GM12878 (cell line): ENCODE data around the gene STX8. TPM values are rescaled to one million over a fixed set of nuclear protein-coding genes. Genes with fewer than 3 reads are reported as not detected.

Experiments
- ATAC-seq: fragments of 200-7000 bp; cut with Tn5 transposase; 3 replicates; pipeline ENCODE4 v1.9.1; 2020; ENCODE audit warnings: mild to moderate bottlenecking, moderate library complexity
- BruUV-seq: library from RNA; stranded (reverse); fragments of 400-500 nt; replicated peaks from 2 replicates; lab custom pipeline; 2021; lab: Mats Ljungman, UMichigan
- CTCF ChIA-PET: fragments of 300-600 bp; sonication (Branson Sonifier 250); formaldehyde crosslinking; extraction: SDS; loops from one replicate; lab custom pipeline; 2021; ENCODE audit warnings: inconsistent platforms; lab: Yijun Ruan, JAX
- POLR2A ChIA-PET: fragments of 350-600 bp; formaldehyde crosslinking; extraction: SDS; loops from one replicate; lab custom pipeline; 2021; ENCODE audit warnings: inconsistent platforms; lab: Charles Lee
- RAD21 ChIA-PET: fragments of 300-600 bp; sonication (Branson Sonifier 250); formaldehyde crosslinking; loops from one replicate; lab custom pipeline; 2023; ENCODE audit warnings: antibody characterized with exemption; ENCODE audit not compliant: unreplicated experiment; lab: Charles Lee
- SMC1A ChIA-PET: fragments of 300-600 bp; sonication (Branson Sonifier 250); formaldehyde crosslinking; loops from one replicate; lab custom pipeline; 2023; ENCODE audit not compliant: unreplicated experiment, uncharacterized antibody; lab: Charles Lee
- DNase-seq: peaks from one replicate; pipeline ENCODE4 v3.0.0-alpha.2; 2011; ENCODE audit warnings: low read depth, low spot score
- FAIRE-seq: peaks from 3 replicates; lab custom pipeline; 2011; peaks lifted over from hg19 to GRCh38; lab: Jason Lieb, UNC
- H2AFZ ChIP-seq: 2 replicates; pipeline ENCODE4 v1.6.0; 2011; ENCODE audit warnings: low read depth, low read length, control low read depth; ENCODE audit not compliant: control insufficient read depth
- H3K27ac ChIP-seq: 2 replicates; pipeline ENCODE4 v1.5.1; 2011; ENCODE audit warnings: control low read depth; ENCODE audit not compliant: control insufficient read depth, insufficient read depth
- H3K27me3 ChIP-seq, 2 experiments: replicated peaks in 1 of 2; 2 replicates each; pipeline versions ENCODE4 v1.6.0 to v1.6.1; 2011; ENCODE audit warnings: low read length in 1 of 2; ENCODE audit not compliant: control insufficient read depth in 2 of 2, insufficient read depth in 2 of 2
- H3K36me3 ChIP-seq, 2 experiments: 2 replicates each; pipeline ENCODE4 v1.5.1; 2011; ENCODE audit warnings: low read length in 1 of 2; ENCODE audit not compliant: control insufficient read depth in 2 of 2, insufficient read depth in 2 of 2
- H3K4me1 ChIP-seq: 2 replicates; pipeline ENCODE4 v1.6.1; 2011; ENCODE audit warnings: mild to moderate bottlenecking, low read length, moderate library complexity, mixed read lengths; ENCODE audit not compliant: control insufficient read depth, insufficient read depth
- H3K4me2 ChIP-seq: 2 replicates; pipeline ENCODE4 v1.6.0; 2011; ENCODE audit warnings: control low read depth; ENCODE audit not compliant: control insufficient read depth, insufficient read depth
- H3K4me3 ChIP-seq: fragments of 200-600 bp; sonication (generic); 2 replicates; pipeline ENCODE4 v1.5.1; 2016
- H3K79me2 ChIP-seq: 2 replicates; pipeline ENCODE4 v1.6.0; 2011; ENCODE audit warnings: low read length; ENCODE audit not compliant: control insufficient read depth, insufficient read depth
- H3K9ac ChIP-seq: 2 replicates; pipeline ENCODE4 v1.8.0; 2011; ENCODE audit warnings: low read length, control low read depth, mixed read lengths; ENCODE audit not compliant: control insufficient read depth, insufficient read depth
- H3K9me3 ChIP-seq: replicated peaks from 3 replicates; pipeline ENCODE4 v1.5.1; 2011; ENCODE audit warnings: mild to moderate bottlenecking, low read length; ENCODE audit not compliant: control insufficient read depth, insufficient read depth
- H4K20me1 ChIP-seq: 2 replicates; pipeline ENCODE4 v1.6.0; 2011; ENCODE audit not compliant: control insufficient read depth, insufficient read depth
- ATF2 ChIP-seq: IDR thresholded peaks from 2 replicates; pipeline ENCODE4 v1.6.1; 2012; ENCODE audit warnings: low read length, inconsistent platforms
- BMI1 ChIP-seq: fragments of 450-650 bp; IDR thresholded peaks from 2 replicates; pipeline ENCODE4 v1.6.1; 2016; ENCODE audit warnings: mild to moderate bottlenecking, moderate library complexity, borderline replicate concordance
- BRCA1 ChIP-seq: IDR thresholded peaks from 2 replicates; pipeline ENCODE4 v1.6.1; 2011; ENCODE audit warnings: low read depth, low read length, improper control_type of control experiment
- CREB1 ChIP-seq: IDR thresholded peaks from 2 replicates; pipeline ENCODE4 v1.6.1; 2012; ENCODE audit warnings: low read depth, mild to moderate bottlenecking, inconsistent platforms
- ELK1 ChIP-seq: IDR thresholded peaks from 2 replicates; pipeline ENCODE4 v1.6.1; 2012; ENCODE audit warnings: low read depth, low read length, improper control_type of control experiment
- EP300 ChIP-seq, 2 experiments: fragments of 150-350 bp in 1 of 2; IDR thresholded peaks; 2 replicates each; pipeline ENCODE4 v1.6.1; 2011 to 2012; ENCODE audit warnings: low read depth in 2 of 2, low read length in 2 of 2, borderline replicate concordance in 1 of 2, improper control_type of control experiment in 1 of 2, inconsistent platforms in 1 of 2; ENCODE audit not compliant: control insufficient read depth in 1 of 2
- KLF5 ChIP-seq: fragments of 450-650 bp; IDR thresholded peaks from 2 replicates; pipeline ENCODE4 v1.6.1; 2014; ENCODE audit warnings: mild to moderate bottlenecking; ENCODE audit not compliant: partially characterized antibody
- PBX3 ChIP-seq: IDR thresholded peaks from 2 replicates; pipeline ENCODE4 v1.6.1; 2011; ENCODE audit warnings: mild to moderate bottlenecking, low read depth, low read length, moderate library complexity; ENCODE audit not compliant: insufficient replicate concordance
- RUNX3 ChIP-seq: IDR thresholded peaks from 2 replicates; pipeline ENCODE4 v1.6.1; 2012; ENCODE audit warnings: low read length, inconsistent platforms
- SIX5 ChIP-seq: IDR thresholded peaks from 2 replicates; pipeline ENCODE4 v1.6.1; 2011; ENCODE audit warnings: mild to moderate bottlenecking, low read depth, low read length, moderate library complexity; ENCODE audit not compliant: severe bottlenecking
- SREBF2 ChIP-seq: IDR thresholded peaks from 2 replicates; pipeline ENCODE4 v1.6.1; 2012; ENCODE audit warnings: mild to moderate bottlenecking, low read length
- SUPT20H ChIP-seq: IDR thresholded peaks from 2 replicates; pipeline ENCODE4 v1.6.1; 2011; ENCODE audit warnings: low read depth, mild to moderate bottlenecking, low read length, moderate library complexity, borderline replicate concordance; ENCODE audit not compliant: control insufficient read depth
- YY1 ChIP-seq: IDR thresholded peaks from 2 replicates; pipeline ENCODE4 v1.6.1; 2011; ENCODE audit warnings: low read depth, mild to moderate bottlenecking, low read length
- ZBTB4 ChIP-seq: fragments of 450-650 bp; formaldehyde crosslinking; IDR thresholded peaks from 2 replicates; pipeline ENCODE4 v1.4.0; 2022; ENCODE audit warnings: mild to moderate bottlenecking, moderate library complexity
- ZSCAN29 ChIP-seq: fragments of 450-650 bp; IDR thresholded peaks from 2 replicates; pipeline ENCODE4 v1.6.1; 2017; ENCODE audit warnings: mild to moderate bottlenecking, moderate library complexity
- ZZZ3 ChIP-seq: IDR thresholded peaks from 2 replicates; pipeline ENCODE4 v1.6.1; 2011; ENCODE audit warnings: low read depth; ENCODE audit not compliant: control insufficient read depth, insufficient read length
- WGBS: methylation state at CpG from one replicate; pipeline ENCODE4 v1.1.6; 2016; ENCODE audit warnings: low lambda C conversion rate; ENCODE audit not compliant: insufficient replicate concordance, insufficient coverage; ENCODE audit errors: missing lambda C conversion rate; 5-methylcytosine and 5-hydroxymethylcytosine counted together
- in situ Hi-C: fragments of 300-500 bp; cut with MboI; formaldehyde crosslinking; loops from 9 replicates; pipeline ENCODE4 v1.14.3; 2018; ENCODE audit warnings: mixed read lengths
- intact Hi-C: fragments of 100-400 bp; cut with micrococcal nuclease; formaldehyde crosslinking; loops from one replicate; pipeline ENCODE4 v1.14.2; 2022; ENCODE audit not compliant: unreplicated experiment
- polyA plus RNA-seq, 11 experiments: library from polyadenylated mRNA; depleted of rRNA in 4 of 11; unstranded in 6 of 11; stranded (reverse) in 5 of 11; fragments of >200 nt; fragmentation: Nextera tagmentation in 4 of 11; fragmentation: Illumina TruSeq in 1 of 11; extraction: Ambion mirVana in 4 of 11; extraction: Trizol in 1 of 11; gene quantifications; 1 replicate in 1 of 11; 2 replicates in 10 of 11; pipeline versions ENCODE4 v1.2.1 to v1.2.3, GENCODE V29; 2011 to 2016; ENCODE audit warnings: inconsistent platforms in 2 of 11, missing spikeins in 2 of 11, low read depth in 1 of 11
- total RNA-seq, 4 experiments: library from RNA; depleted of rRNA in 3 of 4; stranded (reverse); fragments of >200 nt in 3 of 4; fragmentation: Illumina TruSeq in 1 of 4; extraction: Trizol in 1 of 4; gene quantifications; 2 replicates each; pipeline versions ENCODE4 v1.2.1 to v1.2.3, GENCODE V29; 2013 to 2021

STX8 gene
- total and polyA plus RNA-seq, 10 of the 15 experiments (the other 5 are each of a cell fraction or from before 2014, with no cell fraction given), result 47.9 to 151 (median 72.9) TPM

GRCh38 chr17:9363440-9364350 lies 211.9 kb downstream of the STX8 start:
- CTCF ChIA-PET, result interaction anchor here (0.9 kb wide), 2 partner anchors 9 to 71 kb away, joined by 3 read pairs; no protein-coding TSS in a partner anchor
- ATAC-seq (no peak), FAIRE-seq (no peak)
- Histone ChIP-seq H2AFZ (no peak overlapping the region), H3K9me3 (no peaks in the 10 kb centered on the region), H3K36me3 (no peaks in the 10 kb centered on the region), H3K4me1 (peaks cover 3% of the 10 kb centered on the region; the same call in 1 of the 2 replicates), H3K9ac (no peak overlapping the region), H4K20me1 (no peaks in the 10 kb centered on the region), H3K27me3 (no peaks in the 10 kb centered on the region), H3K79me2 (no peaks in the 10 kb centered on the region)
- SMC1A ChIA-PET, result interaction anchor here (1.0 kb wide), 1 partner anchor 19 kb away, joined by 3 read pairs; no protein-coding TSS in a partner anchor
- in situ Hi-C loops (no loop called here), intact Hi-C loops (no loop called here)
- WGBS, result 90% methylated on average over 13 of the region's 13 CpGs
- RAD21 ChIA-PET, result no interaction called here
- TF ChIP-seq SIX5, result no peak
- TF ChIP-seq ZSCAN29, result no peak
- TF ChIP-seq SREBF2, result no peak
- no peak for TF ChIP-seq EP300 (IDR thresholded peaks at IDR 0.05; ENCODE audit: borderline replicate concordance in 1 of 2, control insufficient read depth in 1 of 2, low read depth in 2 of 2, low read length in 2 of 2)
- no peak for TF ChIP-seq CREB1
- TF ChIP-seq KLF5, result no peak
- no peak for TF ChIP-seq ELK1
- TF ChIP-seq ZZZ3, result no peak
- TF ChIP-seq ATF2, result no peak
- TF ChIP-seq PBX3, result no peak
- no peak for TF ChIP-seq ZBTB4
- TF ChIP-seq BMI1, result no peak
- TF ChIP-seq BRCA1, result no peak
- no peak for TF ChIP-seq SUPT20H
- no peak for TF ChIP-seq YY1
- no peak for TF ChIP-seq RUNX3
- TF ChIP-seq, all 136 proteins: peak for 0
- no TSS peak for BruUV-seq
- POLR2A ChIA-PET, result no interaction called here
- DNase-seq, result no peak
- Histone ChIP-seq H3K4me3 (no peak overlapping the region), H3K4me2 (no peak overlapping the region), H3K27ac (no peak overlapping the region)
